Activated naive CD4-positive, alpha-beta T cell treated with anti-CD3 and anti-CD28 coated beads, Interleukin-2, amount 50 U/mL, for 16 hours (primary cell): ENCODE results near the gene CRX.
"Not testable (repeated sequence)": the region's sequence is repeated elsewhere in the genome, so short reads cannot be mapped to it uniquely, and the experiment has no call there.

Source experiments
- DNase-seq: peaks from one replicate; pipeline ENCODE4 v3.0.0-alpha.2; 2020

Gene CRX

DNA sequence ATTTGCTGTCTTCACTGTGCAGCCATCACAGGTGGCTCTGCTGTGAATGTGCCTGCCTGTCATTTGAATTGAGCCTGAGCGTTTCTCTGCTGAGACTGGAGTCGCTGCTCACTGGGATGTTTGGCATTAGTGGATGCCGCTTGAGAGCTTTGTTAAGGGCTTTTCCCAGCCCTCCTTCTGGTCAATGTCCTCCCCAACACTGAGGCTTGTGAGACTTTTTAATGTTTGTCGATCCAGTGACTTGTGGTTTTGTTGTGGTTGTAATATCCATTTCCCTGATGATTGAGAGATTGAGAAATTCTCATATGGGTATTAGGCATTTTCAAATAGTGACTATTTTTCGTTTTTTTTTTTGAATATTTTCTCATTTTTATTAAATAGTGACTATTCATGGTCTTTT, 39.9 kb downstream of the CRX start:
- no peak for DNase-seq

DNA sequence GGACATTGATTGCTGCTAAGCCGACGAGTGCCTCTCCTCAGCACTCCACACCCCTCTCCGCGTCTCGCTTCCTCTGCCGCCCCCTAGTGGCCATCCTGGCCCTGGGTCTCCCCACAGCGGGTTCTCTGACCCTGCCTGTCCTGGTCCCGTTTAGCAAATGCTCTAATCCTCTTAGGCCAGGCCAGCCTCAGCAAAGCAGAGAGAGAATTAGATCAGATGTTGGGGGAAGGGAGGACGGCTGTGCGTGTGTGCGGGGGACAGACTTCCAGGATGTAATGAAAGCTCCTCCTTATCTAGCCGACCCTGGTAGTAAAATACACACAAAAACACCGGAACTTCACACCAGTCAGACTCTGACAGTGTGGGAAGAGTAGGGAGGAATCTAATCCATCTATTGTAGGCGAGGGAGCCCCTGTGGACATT, 41.8 kb downstream of the CRX start:
- peak; percentile 86 for DNase-seq

DNA sequence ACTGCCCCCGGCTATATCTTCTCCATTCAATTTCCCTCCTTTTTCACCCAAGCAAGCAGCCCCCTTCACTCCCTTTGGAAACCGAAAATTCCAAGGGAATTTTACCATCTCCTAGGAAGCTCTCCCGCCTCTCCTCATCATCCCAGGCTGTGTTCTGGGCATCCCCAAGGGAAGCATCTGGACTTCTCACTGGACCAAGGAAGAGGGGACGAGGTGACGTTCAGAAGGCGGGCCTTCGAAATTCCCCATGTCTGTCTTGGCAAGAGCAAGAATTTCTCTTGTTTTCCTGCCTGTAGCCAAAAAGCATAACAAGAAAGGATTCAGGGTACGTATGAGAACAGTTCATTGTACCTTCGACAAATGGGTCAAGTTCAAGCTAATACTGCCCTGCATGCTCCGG, 43.4 kb downstream of the CRX start:
- DNase-seq = no peak

DNA sequence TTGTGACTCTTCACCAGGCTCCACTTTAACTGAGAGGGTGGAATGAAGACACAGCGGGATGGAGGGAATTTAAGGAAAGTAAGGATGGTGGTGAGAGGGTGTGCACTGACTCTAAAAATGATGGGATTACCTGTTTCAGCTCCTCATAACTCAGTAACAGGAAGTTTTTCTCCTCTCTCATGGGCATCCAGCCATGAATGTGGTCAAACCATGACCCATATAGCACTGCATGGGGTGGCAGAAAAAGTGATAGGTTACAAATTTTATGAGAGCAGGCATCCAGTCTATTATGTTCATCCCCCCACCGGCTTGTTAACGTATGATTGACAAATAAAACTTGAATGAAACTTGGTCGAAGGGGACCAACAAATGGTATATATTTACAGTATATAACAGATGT, 57.2 kb downstream of the CRX start:
- no peak for DNase-seq

DNA sequence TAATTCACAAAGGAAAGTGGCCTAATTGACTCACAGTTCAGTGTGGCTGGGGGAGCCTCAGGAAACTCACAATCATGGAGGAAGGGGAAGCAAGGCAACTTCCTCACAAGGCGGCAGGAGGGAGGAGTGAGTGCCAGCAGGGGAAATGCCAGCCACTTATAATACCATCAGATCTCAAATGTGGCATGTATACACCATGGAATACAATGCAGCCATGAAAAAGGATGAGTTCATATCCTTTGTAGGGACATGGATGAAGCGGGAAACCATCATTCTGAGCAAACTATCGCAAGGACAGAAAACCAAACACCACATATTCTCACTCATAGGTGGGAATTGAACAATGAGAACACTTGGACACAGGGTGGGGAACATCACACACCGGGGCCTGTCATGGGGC, 57.6 kb downstream of the CRX start:
- not testable (repeated sequence) for DNase-seq

DNA sequence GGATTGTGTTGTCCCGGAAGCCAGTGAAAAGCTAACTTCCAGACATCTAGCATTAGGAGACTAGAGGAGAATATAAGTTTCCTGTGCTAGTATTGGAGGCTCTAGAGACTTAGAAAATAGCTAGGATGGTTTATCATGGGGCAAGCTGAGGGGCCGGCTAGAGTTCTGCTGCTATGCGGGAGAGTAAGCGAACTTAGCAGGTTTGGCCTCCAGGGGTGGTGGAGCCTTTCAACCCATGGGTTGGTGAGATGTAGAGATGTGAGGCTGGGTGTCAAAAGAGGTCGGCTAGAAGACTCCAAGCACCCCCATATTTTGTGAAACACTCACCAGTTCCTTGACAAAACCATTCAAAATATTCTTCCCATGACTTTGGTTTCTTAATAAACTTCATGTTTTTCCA, 60.0 kb downstream of the CRX start:
- no peak for DNase-seq

DNA sequence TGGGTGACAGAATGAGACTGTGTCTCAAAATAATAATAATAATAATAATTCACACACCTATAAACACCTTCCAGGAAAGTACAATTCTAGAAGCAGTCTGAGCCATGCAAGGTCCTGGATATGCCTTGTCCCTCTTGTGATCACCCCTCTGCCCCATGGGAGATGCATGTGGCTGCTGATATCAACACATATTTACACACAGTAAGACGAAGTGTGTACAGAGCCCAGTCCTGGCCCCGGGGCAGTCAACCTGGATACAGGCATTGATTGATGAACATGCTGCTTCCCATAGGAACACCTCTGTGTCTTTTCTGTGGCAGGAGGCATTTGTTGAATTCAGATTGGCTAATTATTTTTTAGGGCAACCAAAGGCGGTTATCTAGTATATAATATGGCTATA, 61.2 kb downstream of the CRX start:
- DNase-seq = no peak

DNA sequence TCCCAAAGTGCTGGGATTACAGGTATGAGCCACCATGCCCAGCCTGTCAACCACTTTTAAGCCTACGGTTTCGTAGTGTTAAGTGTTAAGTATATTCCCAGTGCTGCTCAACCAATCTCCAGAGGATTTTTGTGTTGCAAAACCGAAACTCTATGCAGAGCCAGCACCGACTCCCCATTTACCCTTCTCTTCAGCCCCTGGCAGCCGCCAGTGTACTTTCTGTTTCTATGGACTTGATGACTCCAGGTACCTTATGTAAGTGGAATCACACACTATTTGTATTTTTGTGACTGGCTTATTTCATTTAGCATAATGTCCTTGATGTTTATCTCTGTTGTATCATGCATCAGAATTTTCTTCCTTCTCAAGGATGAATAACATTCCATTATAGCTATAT, 63.3 kb downstream of the CRX start:
- DNase-seq = no peak

DNA sequence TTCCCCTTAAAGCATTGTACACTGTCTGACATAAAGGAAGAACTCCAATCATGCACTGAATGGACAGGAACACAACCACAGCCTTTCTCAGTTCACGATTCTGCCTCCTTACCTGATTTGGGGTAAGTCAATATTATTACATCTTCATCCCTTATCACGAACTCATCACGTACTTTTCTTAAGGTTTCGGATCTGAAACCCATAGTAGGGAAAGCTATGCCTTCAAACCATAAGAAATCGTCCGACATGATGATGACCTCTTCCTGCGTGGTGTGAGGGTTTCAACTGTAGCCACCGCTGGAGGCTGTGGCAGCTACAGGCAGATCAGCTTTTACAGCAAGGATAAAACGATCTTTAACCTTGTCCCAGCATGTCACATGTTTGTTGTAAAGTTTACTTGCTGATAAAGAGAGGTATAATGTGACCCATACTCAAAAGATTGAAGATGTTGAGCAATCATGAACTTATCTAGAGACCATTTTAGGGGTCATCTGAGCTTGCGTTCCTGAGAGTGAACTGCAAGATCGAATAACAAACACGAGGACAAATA, 64.3 kb downstream of the CRX start, which contains the start of gene SULT2A1:
SULT2A1 (minus strand) TSS at position 306 of the 550 bp plus-strand sequence; CDS start at position 248, 58 bp downstream.
- no peak for DNase-seq

DNA sequence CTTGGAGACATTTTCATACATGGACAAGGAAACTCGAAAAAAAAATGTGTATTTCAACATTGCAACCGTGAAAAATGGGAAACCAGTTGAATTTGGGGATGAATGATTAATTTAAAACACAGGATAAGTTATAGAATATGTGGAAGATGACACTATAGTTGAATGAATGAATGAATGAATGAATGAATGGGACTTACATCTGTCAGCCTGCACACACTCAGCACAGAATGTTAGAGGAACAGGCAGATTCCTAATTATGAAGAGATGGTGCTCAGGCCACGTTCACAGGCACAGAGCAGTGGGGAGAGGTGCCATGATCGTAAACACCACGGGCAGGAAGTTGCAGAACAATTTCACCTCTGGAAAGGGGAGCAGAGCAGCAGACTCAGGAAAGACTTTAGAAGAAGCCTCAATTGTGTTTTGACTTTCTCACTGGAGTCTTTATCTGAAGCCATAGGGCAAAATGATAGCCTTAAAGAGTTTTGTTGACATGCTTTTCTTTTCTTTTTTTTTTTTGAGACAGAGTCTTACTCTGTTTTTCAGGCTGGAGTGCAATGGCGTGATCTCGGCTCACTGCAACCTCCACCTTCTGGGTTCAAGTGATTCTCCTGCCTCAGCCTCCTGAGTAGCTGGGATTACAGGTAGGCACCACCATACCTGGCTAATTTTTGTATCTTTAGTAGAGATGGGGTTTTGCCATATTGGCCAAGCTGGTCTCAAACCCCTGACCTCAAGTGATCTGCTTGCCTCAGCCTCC, 69.3 kb downstream of the CRX start:
- DNase-seq = no peak

DNA sequence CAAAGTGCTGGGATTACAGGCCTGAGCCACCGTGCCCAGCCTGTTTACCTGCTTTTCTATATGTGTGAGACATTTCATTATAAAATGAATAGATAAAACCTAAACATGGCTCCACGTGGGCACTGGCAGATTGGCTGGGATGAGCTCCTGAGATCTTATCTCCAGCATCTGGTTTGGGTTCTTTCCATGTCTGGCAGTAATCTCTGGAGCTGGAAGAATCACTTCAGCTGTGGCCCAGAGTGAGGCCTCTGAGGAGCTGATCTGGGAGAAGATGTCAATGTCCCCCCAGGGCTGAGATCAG, 69.8 kb downstream of the CRX start:
- DNase-seq = no peak

DNA sequence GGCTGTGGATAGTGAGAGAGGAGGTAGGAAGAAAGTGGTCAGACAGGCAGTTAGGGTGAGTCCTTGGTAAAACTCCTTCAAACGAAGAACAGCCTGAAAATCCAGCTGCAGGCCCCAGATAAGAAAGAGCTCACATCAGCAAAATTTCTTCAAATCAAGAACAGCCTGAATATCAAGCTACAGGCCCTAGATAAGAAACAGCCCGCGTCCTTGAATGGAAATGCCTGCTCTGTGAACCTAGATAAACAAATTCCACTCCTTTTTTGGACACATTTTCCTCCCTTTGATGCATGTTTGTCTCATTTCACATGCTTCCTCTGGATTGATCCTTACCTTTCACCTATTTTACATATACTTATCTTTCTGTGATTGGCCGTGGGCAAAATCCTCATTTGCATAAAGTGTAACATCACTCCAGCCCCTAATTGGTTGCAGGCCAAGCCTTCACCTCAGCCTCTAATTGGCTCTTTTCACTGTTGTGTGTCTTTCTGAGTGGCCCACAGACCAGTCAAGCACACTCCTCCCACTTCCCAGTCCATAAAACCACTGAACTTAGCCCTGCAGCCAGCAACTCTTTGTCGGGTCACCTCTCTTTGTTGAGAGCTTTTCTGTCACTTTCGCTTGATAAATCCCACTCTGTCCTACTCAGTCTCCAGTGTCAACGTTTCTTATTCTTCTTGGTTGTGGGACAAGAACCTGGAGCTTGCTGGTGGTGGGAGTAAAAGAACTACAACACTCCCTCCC, 70.4 kb downstream of the CRX start:
- DNase-seq = no peak
